Caki2 (cell line): Measurements from ENCODE around the gene LXN. TPM values are rescaled to one million over a fixed set of nuclear protein-coding genes. Genes with fewer than 3 reads are reported as not detected.
"Not testable (repeated sequence)": the region's sequence is repeated elsewhere in the genome, so short reads cannot be mapped to it uniquely, and the experiment has no call there.

Experiments used
- DNase-seq: peaks from one replicate; pipeline ENCODE4 v3.0.0-alpha.2; 2015; ENCODE audit warnings: low read depth
- in situ Hi-C: cut with HindIII; loops from 2 replicates; pipeline ENCODE4 v1.10.0; 2016; ENCODE audit warnings: low sequenced_read_pairs, low pct_unique_long_range_greater_than_20kb, mixed read lengths
- total RNA-seq: library from RNA; depleted of rRNA; stranded (reverse); fragments of >200 nt; shearing (Covaris generic); gene quantifications from 2 replicates; pipeline ENCODE4 v1.2.3, GENCODE V29; 2014; ENCODE audit warnings: low replicate concordance; rRNA removed

The LXN gene, protein sequence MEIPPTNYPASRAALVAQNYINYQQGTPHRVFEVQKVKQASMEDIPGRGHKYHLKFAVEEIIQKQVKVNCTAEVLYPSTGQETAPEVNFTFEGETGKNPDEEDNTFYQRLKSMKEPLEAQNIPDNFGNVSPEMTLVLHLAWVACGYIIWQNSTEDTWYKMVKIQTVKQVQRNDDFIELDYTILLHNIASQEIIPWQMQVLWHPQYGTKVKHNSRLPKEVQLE
- 44.8 and 73.9 TPM in 2 replicates for total RNA-seq

DNA sequence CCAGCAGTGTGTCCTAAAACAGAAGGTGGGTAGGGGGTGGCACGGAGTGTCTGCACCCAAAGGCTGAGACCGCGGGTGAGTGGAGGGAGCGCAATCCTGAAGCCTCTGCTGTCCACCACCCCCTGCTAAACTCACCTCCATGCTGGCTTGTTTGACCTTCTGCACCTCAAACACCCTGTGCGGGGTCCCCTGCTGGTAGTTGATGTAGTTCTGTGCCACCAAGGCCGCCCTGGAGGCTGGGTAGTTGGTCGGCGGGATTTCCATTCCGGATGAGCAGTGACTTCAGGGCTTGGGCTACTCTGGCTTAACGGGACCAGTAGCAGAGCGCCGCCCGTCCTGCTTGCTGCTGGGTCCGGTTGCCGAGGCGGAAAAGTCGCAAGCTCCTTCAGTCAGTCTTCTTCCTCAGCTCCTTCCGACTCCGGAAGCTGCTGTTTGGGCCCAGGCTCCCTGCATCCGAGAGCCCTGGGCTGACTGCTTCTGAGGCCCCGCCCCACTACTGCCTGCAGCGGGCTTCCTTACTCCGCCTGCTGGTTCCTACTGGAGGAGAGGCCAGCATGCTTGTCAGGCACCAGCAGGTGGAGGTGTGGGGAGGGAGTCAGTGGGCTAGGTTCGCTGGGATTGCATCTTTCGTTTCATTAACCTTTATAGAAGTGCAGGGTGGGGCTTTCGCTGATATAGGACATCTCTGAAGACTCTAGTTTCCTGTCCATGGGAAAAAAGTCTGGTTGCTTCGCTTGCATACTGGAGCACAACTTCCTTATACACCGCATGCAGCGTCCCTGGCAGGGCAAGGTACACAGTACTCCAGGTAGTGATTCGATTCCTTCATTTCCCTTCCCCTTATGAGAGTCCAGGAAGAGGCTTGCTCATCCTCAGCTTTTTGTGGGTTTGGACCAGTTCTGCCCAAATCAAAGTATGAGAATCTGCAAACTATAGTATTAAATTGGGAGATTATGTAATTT lies at the start of gene LXN:
LXN (minus strand) TSS at position 434 of the 962 bp plus-strand sequence; CDS start at position 264, 170 bp downstream.
- in situ Hi-C loops = loop anchor here (5.0 kb wide), 1 partner anchor 105 kb away; no protein-coding TSS in a partner anchor
- DNase-seq = peak; percentile 96

DNA sequence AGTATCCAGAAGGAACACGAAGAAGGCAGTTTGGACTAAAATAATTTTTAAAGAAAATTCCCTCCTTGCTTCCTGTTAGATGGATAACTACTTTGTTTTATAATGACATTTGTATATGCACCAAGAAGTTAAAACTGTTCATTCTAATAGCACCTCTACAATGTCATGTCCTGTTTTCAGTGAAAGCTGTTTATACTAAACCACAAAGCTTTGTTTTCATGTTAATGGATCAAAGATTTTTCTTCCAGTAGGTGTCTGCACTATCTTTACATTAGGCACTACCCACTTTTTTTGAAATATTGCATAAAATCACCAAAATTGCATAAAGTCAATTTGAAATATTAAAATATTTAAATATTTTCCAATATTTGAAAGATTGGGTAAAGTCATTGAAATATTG lies 49.7 kb upstream of the LXN start:
- no peak for DNase-seq
- in situ Hi-C loops = loop anchor here (10.0 kb wide), 1 partner anchor 67 kb away; no protein-coding TSS in a partner anchor

DNA sequence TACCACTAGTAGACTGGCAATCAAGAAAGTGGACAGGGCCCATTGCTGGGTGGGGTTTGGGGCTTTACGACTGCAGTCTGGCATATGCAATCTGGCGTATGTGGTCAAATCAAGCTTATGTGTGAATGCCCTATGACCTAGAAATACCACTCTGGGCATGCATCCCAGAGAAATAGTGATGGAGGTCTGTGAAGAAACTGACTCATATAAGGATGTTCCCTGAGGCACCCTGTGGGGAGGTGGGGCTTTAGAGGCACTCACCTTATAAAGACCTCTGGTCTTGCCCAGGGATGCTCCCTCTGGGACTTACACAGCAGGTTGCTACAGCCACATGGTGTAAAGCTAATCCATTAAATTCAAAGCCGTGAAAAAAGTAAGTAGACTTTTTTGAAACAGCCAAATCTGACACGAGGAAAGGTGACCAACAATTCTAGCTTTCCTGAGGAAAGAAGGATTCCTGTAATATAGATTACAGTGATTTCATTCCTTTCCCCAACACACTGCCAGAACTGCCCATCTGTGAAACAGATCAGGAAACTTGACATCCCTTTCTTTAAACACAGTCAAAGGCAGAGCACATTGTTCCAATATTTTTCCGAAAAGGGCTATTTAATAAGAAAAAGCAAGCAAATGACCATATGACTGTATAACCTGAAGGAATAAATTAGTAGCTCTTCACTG lies 46.2 kb upstream of the LXN start:
- DNase-seq = peak; percentile 98
- in situ Hi-C loops = no loop called here

DNA sequence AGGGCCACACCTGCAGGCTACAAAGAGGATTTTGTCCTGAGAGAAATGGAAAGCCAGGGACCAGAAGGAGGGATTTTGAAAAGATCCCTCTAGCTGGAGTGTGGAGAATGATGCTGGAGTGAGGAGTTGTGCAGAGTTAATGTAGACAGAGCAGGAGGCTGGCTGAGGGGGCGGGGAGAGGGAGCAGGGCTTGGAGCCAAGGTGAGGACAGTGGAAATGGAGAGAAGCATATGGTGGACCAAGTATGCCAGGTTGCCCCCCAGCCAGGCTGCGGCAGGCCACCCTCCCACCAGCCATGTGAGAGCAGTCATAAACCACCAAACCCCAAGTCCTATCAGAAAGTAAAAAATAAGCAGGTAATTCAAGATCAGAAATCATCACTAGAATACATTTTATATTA lies 45.1 kb upstream of the LXN start:
- DNase-seq = no peak
- in situ Hi-C loops = no loop called here

DNA sequence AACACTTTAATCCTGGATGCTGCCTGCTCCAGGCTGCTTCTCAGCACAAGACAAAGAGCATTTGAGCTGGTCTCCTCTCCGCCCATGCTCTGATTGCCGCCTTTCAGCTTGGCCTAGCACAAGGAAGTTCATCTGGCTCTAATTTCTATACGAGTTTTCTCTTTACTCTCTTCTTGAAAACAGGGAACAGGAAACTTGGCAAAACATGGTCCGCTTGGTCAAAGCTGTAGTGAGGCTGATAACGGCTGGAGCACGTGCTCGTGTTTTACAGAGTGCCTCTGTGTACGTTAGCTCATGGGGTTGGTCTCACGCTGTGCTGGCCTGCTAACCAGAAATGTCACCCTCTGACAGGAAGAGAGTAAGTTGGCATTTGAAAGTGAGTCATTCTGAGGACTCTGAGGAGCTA lies 40.6 kb upstream of the LXN start:
- in situ Hi-C loops = no loop called here
- no peak for DNase-seq

DNA sequence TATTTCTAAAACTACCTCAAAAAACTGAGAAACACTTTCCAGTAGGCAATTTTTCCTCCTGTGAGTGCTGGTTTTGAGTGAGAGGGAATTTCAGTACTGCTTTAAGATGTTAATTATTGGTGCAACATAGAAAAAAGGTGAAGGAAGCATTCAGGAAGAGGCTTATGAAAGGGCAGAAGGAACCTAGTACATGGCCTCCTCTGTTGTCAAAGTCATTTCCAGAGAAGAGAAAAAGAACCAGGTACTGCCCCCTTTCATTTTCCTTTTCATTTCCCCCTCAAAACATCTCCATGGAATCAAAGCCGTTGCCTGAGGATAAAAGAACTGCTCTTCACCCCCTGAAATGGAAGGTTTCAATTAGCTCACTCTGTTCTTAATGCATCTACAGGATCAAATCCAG lies 40.0 kb upstream of the LXN start:
- in situ Hi-C loops = no loop called here
- no peak for DNase-seq

DNA sequence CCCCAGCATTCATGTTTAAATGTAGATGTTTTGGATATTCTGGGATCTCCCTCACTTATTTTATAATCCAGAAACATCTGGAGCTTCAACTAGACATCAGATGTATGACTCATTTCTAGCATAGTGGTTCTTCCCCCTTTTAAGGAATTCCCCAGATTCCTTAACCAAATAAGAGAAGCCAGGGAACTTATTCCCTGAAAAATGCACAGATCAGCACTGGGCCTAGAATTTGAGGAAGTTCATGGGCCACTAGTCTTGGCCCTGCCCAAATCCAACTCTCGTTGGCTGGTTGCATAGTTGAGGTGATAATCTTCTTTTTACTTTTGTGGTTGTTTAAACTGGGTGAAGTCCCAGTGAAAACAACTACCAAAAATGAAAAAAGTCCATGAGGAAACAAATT lies 39.4 kb upstream of the LXN start:
- in situ Hi-C loops = no loop called here
- DNase-seq = peak; percentile 91

DNA sequence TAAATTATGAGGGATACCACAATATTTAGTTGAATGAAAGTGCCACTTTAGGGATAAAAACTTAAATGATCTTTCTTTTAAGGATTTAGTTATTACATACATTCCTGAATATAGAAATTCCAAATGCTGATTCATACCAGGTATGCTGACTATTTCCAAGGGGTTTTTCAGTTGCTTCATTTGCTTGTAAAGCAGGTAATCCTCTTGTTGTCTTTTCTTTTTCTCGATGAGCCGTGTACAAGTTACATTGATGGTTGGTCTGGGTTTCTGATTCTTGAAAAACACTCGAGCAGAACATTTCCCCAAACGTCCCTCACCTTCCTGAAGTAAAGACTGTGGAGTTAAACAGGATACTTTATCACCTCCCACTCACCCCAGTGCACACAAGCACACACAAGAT lies 38.2 kb upstream of the LXN start:
- in situ Hi-C loops = no loop called here
- DNase-seq = peak; percentile 54

DNA sequence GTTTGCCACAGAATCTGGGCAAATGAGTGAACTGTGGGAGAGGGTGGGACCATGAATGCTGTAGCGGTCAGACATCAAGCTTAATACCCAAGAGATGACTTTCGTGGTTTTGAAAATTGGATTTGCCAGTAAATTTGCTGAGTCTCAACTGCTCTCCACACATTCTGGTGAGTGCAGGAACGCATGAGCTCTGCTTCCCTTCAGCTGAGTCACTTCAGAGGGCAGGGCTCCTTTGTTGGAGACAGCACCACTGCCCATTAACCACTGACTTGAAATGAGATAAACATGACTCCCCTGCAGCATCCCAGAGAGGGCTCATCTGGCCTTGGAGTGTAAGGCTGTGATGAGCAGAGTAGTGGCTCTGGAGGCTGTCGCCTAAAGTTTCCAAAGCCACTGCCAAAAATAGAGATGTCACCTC lies 37.2 kb upstream of the LXN start:
- DNase-seq = peak; percentile 88
- in situ Hi-C loops = no loop called here

DNA sequence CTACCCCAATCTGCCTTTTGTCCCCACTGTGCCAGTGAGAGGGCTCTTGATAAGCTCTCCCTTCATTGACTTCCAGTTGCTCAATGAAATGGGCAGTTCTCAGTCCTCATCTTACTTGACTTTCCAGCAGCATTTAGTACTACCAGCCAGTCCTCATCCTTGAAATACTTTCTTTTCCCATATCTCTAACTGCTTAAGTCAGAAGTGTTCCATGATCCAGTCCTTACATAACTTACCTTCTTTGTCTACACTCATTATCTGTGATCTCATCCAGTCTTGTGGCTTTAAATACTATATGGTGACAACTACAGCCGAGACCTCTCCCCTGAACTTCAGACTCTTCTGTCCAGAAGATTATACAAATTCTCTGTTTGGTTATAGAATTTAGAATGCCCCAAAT lies 31.1 kb upstream of the LXN start:
- no peak for DNase-seq
- in situ Hi-C loops = no loop called here

DNA sequence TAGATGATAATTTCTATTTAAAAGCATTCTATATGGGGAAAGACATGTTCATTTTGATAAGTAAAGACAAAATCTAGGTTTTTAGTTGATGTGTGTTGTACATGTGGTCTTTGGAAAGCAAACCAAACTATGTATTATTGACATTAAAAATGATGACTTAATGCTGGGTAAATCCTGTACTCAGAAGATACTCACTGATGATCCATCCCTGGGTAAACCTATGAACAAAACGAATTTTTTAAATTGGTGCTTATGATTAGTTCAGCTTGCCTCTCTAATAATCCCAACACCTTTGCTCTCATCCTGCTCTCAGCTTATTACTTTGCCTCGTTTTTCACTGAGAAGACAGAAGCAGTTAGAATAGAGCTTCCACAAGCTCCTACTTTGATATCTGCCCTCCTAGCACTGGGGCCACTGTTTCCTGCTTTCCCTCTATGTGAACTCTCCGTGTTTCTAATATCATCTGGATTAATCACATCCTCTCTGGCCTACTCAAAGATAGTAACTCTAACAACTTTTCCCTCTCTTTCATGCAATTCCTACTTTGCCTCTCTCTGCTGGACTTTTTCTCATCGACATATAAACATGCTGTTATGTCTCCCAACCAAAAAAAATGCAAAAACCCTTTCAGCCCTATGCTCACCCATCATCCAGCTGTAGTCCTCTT lies 30.5 kb upstream of the LXN start:
- in situ Hi-C loops = no loop called here
- DNase-seq = no peak

DNA sequence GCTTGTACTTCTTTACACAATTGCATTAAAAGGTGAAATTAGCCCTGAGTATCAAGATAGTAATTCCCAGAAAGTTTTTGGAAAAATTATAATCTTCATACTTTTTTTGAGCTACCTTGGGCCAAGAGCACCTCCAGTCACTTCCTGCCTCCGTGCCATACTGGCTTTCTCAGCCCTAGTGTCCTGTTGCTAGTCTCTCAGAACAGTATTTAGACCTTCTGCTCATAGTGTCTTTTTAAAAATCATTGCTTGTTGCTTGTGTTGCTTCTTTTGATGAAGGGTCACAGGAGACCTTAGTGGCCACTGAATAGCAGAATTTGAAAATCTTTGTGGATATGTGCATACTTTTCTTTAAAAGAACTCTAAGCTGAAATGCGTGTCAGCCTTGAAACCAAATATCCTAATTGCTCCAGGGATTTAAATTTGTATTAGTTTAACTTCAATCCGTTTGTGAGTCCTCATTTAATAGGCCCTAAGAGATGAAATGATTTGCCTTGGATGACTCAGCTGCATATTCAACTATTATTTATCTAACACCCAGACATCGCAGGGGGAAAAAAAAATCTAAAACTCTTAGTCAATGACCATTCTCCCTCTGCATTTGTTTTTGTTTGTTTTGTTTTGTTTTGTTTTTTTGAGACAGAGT lies 29.1 kb upstream of the LXN start:
- in situ Hi-C loops = no loop called here
- no peak for DNase-seq

DNA sequence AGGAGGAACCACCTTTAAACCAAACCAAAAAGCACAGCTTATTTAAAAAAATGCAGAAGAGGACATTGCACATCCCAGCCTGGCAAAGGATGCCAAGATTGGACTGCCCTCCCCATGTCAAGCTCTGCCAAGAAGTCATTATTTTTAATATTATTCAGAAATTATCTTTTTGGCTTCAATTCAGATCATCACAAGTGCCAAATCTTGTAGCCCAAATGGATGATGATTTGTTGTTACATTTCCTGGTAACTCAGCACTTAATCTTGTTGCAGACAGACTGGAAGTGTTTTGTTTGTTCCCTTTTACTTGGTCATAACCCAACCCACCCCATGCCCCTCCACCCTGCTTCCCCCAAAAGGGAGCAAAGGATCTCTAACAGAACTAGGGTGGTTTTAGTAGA lies 28.1 kb upstream of the LXN start:
- in situ Hi-C loops = no loop called here
- no peak for DNase-seq

DNA sequence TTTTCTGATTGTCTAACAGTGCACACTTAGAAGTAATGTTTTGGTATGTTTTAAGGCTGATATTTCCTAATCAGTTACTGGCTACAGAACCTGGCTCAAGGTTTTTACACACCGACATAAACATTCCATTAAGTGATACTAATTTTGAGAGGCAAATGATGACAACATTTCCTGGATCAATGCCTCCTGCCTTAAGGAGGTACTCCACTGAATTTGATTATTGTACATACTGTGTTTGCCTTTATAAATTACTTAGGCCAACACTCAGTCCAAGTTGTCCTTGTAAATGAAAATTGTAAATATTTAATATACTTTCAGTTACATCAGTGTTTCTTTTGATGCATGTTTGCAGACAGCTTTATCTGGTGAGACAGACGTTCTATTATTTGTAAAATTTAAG lies 24.2 kb upstream of the LXN start:
- no peak for DNase-seq
- in situ Hi-C loops = no loop called here

DNA sequence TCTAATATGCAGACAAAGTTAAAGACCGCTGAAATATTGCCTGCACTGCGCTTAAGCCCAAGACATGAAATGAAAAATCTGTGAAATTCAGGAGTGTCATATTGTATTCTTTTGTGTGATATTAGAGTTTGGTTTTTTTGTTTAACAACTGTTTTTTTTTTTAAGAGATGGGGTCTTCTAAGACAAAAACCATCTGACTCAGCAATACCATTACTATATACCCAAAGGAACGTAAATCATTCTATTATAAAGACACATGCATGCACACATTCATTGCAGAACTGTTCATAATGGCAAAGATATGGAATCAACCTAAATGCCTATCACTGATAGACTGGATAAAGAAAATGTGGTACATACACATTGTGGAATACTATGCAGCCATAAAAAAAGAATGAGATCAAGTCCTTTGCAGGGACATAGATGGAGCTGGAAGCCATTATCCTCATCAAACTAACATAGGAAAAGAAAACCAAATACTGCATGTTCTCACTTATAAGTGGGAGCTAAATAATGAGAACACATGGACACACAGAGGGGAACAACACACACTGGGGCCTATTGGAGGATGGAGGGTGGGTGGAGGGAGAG lies 21.5 kb upstream of the LXN start:
- in situ Hi-C loops, DNase-seq: not testable (repeated sequence)

DNA sequence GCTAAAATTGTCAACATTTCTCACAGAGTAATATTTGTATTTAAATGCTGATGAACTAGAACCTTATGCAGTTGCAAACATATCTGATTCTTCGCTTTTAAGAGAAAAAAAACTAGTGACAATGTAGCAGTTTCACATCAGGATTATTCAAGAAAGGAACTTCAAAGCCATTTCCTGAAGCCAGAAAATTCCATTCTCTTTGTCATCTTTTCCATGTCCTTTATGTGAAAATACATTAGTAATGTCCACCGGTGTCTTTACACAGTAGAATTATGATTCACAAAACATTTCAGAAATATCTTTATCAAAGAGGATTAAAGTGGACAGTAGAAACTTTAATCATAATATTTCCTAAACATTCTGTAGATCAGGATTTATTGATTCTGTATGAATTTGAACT lies 12.7 kb upstream of the LXN start:
- DNase-seq = no peak
- in situ Hi-C loops = no loop called here

DNA sequence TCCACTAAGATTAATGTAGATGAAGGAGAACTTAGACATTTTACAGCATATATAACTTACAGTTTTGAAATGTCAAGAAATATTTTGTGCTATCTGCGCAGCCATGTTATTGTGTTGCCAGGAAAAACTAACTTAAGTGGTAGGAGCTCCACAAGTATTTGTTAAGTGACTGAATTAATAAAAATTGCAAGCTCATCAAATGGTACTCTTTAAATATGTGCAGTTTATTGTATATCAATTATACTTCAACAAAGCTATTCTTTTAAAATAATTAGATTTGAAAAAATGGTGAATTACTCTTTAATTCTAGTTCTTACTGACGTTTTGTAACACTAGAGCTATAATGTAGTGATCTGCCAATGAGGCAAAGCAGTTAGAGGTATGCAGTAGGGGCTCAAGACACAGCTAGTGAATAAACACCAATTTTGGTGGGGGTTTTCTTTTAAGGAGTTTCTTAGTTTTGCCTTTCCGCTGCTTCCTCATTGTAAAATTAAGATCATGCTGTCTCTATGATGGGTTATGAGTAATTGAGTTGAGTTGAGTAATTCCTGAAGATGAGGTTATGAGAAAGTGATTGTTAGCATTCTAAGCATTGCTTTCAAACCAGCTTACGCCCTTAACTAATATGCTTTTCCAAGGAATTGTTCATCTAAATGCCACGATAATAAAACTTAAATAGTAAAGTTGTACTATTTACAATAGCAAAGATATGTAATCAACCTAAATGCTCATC lies 10.9 kb upstream of the LXN start:
- in situ Hi-C loops = no loop called here
- no peak for DNase-seq
